ENCODE data around the gene PPFIA1. TPM values are rescaled to one million over a fixed set of nuclear protein-coding genes. Genes with fewer than 3 reads are reported as not detected.

Gene PPFIA1
- total RNA-seq, 1 experiment from 2014 or later, result 63.4 TPM

DNA sequence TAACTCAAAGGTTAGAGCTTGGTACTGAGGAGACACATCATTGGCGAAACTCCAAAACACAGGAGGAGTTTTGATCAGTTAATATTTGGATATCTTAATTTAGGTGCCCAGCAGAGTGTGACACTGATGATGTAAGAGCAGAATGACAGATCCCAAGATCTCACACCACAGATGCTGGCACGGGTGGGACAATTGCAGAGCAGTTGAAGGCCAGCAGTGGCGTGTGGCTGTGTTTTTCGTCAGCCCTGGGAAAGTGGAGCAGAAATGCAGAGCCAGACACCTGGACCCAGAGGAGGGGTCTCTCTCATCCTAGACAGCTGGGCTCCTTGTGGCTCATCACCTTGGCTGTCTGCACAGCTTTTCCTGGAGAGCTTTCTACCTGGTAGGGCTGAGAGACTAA, 68.1 kb downstream of the PPFIA1 start:
- Histone ChIP-seq H3K9ac (ENCODE audit: extremely low read depth, insufficient read length, low read length) (no peak overlapping the region), H3K23ac (ENCODE audit: insufficient read length, low read depth, low read length) (no peak overlapping the region), H2BK15ac (ENCODE audit: low read depth, low read length) (no peak overlapping the region), H3K18ac (ENCODE audit: insufficient read length, low read depth, low read length) (no peak overlapping the region), H3K4ac (ENCODE audit: low read depth, low read length) (no peak overlapping the region), H2AFZ (ENCODE audit: low read length) (no peak overlapping the region), H3K14ac (ENCODE audit: insufficient read depth, low read length) (no peak overlapping the region; the same call in 1 of the 2 replicates), H2BK20ac (ENCODE audit: low read depth, low read length, poor library complexity, severe bottlenecking) (no peak overlapping the region), H3T11ph (ENCODE audit: low read length) (no peak overlapping the region), H3K79me2 (ENCODE audit: insufficient read depth, low read length) (no peaks in the 10 kb centered on the region), H2BK5ac (ENCODE audit: insufficient read length, low read length) (no peak overlapping the region), H3K27ac (ENCODE audit: insufficient read length, low read depth, low read length) (no peak overlapping the region), H2AK5ac (ENCODE audit: insufficient read length, low read length) (no peak overlapping the region), H4K91ac (ENCODE audit: insufficient read length, low read depth, low read length) (no peak overlapping the region), H4K5ac (ENCODE audit: insufficient read length, low read depth, low read length) (no peak overlapping the region), H3K9me3 (ENCODE audit: control insufficient read depth, low read depth, low read length) (no peaks in the 10 kb centered on the region), H2BK12ac (ENCODE audit: insufficient read length, low read depth, low read length) (no peak overlapping the region), H2BK120ac (ENCODE audit: low read depth, low read length, poor library complexity, severe bottlenecking) (no peak overlapping the region), H3K27me3 (ENCODE audit: insufficient read depth, low read length) (no peaks in the 10 kb centered on the region), H3K79me1 (ENCODE audit: insufficient read depth, low read depth, low read length, poor library complexity, severe bottlenecking) (no peaks in the 10 kb centered on the region), H4K20me1 (ENCODE audit: control insufficient read depth, insufficient read depth, insufficient read length) (peaks cover 5% of the 10 kb centered on the region), H3K4me2 (ENCODE audit: insufficient read depth, insufficient read length, low read length) (no peak overlapping the region), H3K23me2 (ENCODE audit: insufficient read length, low read depth, low read length, poor library complexity, severe bottlenecking) (no peaks in the 10 kb centered on the region), H3K56ac (ENCODE audit: insufficient read length, low read depth, low read length) (no peak overlapping the region), H4K8ac (replicated peaks; ENCODE audit: insufficient read length, low read depth, low read length) (no peak overlapping the region), H3K4me1 (ENCODE audit: insufficient read depth, low read length) (no peaks in the 10 kb centered on the region)
- Mint-ChIP-seq H3K9me3 (no peaks in the 10 kb centered on the region), H3K27me3 (ENCODE audit: low read depth) (no peaks in the 10 kb centered on the region; the same call in 1 of the 2 replicates), H3K27ac (no peak overlapping the region), H3K4me1 (peaks cover 5% of the 10 kb centered on the region in 2 experiments; a peak in 3 of 4 replicates), H3K36me3 (ENCODE audit: insufficient read depth in 1 of 3, low read depth in 3 of 3) (peaks cover 52 to 84% (median 83%) of the 10 kb centered on the region in 3 experiments), H3K4me3 (no peak overlapping the region)
- TF ChIP-seq, protein P1, sequence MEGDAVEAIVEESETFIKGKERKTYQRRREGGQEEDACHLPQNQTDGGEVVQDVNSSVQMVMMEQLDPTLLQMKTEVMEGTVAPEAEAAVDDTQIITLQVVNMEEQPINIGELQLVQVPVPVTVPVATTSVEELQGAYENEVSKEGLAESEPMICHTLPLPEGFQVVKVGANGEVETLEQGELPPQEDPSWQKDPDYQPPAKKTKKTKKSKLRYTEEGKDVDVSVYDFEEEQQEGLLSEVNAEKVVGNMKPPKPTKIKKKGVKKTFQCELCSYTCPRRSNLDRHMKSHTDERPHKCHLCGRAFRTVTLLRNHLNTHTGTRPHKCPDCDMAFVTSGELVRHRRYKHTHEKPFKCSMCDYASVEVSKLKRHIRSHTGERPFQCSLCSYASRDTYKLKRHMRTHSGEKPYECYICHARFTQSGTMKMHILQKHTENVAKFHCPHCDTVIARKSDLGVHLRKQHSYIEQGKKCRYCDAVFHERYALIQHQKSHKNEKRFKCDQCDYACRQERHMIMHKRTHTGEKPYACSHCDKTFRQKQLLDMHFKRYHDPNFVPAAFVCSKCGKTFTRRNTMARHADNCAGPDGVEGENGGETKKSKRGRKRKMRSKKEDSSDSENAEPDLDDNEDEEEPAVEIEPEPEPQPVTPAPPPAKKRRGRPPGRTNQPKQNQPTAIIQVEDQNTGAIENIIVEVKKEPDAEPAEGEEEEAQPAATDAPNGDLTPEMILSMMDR (conservative IDR thresholded peaks at IDR 0.05), result no peak
- no CpG with 5 or more reads among the region's 4 CpGs for WGBS (ENCODE audit: extremely low coverage, insufficient read length, low lambda C conversion rate)
- no peak for DNase-seq

Data from H9 (cell line).